OCI-LY3 (cell line): Measurements from ENCODE around the gene TEX14.

Source experiments
- H2AFZ ChIP-seq: fragments of 200-600, 300-600 bp; shearing (Covaris generic); 2 replicates; pipeline ENCODE4 v1.6.0; 2014; ENCODE audit warnings: antibody characterized with exemption, low read depth, low read length
- H3K27ac ChIP-seq: fragments of 200-600, 300-600 bp; sonication (generic); 2 replicates; pipeline ENCODE4 v1.5.1; 2014; ENCODE audit warnings: mild to moderate bottlenecking, low read length, moderate library complexity, mixed read lengths
- H3K27me3 ChIP-seq: fragments of 200-600, 300-600 bp; sonication (generic); 2 replicates; pipeline ENCODE4 v1.6.1; 2014; ENCODE audit warnings: low read depth, low read length, mixed read lengths
- H3K36me3 ChIP-seq: fragments of 200-600, 300-600 bp; sonication (generic); replicated peaks from 2 replicates; pipeline ENCODE3; 2014; ENCODE audit warnings: low read depth, low read length, mixed read lengths
- H3K4me1 ChIP-seq: fragments of 300-600, 200-600 bp; sonication (generic); 2 replicates; pipeline ENCODE4 v1.6.1; 2014; ENCODE audit warnings: low read length, mixed read lengths
- H3K4me2 ChIP-seq: fragments of 200-600, 300-600 bp; sonication (generic); 2 replicates; pipeline ENCODE4 v1.6.1; 2014; ENCODE audit warnings: low read length, mixed read lengths
- H3K4me3 ChIP-seq: fragments of 300-600, 200-600 bp; sonication (generic); 2 replicates; pipeline ENCODE4 v1.5.1; 2014; ENCODE audit warnings: antibody characterized with exemption, mild to moderate bottlenecking, low read length, moderate library complexity
- H3K79me2 ChIP-seq: fragments of 300-600, 200-600 bp; shearing (Covaris generic); 2 replicates; pipeline ENCODE4 v1.6.1; 2014; ENCODE audit warnings: mild to moderate bottlenecking, low read length, mixed read lengths
- H3K9ac ChIP-seq: fragments of 300-600, 200-600 bp; shearing (Covaris generic); 2 replicates; pipeline ENCODE4 v1.6.0; 2014; ENCODE audit warnings: mild to moderate bottlenecking, low read length, moderate library complexity
- H3K9me3 ChIP-seq: fragments of 200-600, 300-600 bp; shearing (Covaris generic); 2 replicates; pipeline ENCODE4 v1.6.1; 2014; ENCODE audit warnings: low read length, mixed read lengths; ENCODE audit not compliant: insufficient read depth
- H4K20me1 ChIP-seq: fragments of 200-600, 300-600 bp; sonication (generic); 2 replicates; pipeline ENCODE4 v1.6.1; 2016; ENCODE audit warnings: low read length, mixed read lengths; ENCODE audit not compliant: insufficient read depth
- CTCF ChIP-seq: fragments of 200-600, 300-600 bp; sonication (generic); IDR thresholded peaks from 2 replicates; pipeline ENCODE4 v1.5.1; 2014; ENCODE audit warnings: antibody characterized with exemption, low read length, low read depth
- EZH2phosphoT487 ChIP-seq: fragments of 200-600 bp; shearing (Covaris generic); IDR thresholded peaks from 2 replicates; pipeline ENCODE4 v1.6.1; 2018; ENCODE audit warnings: antibody characterized with exemption, mixed run types, low read depth

The TEX14 gene

GRCh38 chr17:58537266-58537665 is 154.6 kb downstream of the TEX14 start:
- H3K27me3 ChIP-seq, result peaks cover 25% of the 10 kb centered on the region

DNA sequence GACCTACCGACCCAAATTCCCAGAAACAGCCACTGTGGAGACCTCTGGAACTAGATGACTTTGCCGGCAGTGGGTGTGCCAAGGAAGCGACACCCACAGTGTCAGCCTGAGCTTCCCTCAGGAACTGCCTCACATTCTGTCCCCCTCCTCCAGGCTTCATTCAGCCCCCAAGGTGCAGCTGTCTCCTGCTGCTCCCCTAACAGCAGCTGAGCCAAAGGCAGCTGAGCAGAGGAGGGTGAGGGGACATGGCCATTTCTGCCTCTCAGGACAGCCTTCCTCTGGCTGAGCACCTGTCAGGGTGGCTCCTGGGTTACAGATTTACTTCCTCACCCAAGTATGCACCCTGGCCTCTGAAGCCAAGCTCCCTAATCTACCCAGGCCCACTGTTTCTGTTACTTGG is 155.3 kb downstream of the TEX14 start:
- Histone ChIP-seq H3K9ac (no peak overlapping the region), H3K4me3 (no peak overlapping the region), H3K79me2 (no peaks in the 10 kb centered on the region), H2AFZ (no peak overlapping the region), H3K4me2 (no peak overlapping the region), H3K4me1 (peaks cover 7% of the 10 kb centered on the region; the same call in 1 of the 2 replicates), H3K27me3 (peaks cover 27% of the 10 kb centered on the region), H3K36me3 (no peaks in the 10 kb centered on the region), H3K27ac (no peak overlapping the region), H3K9me3 (no peaks in the 10 kb centered on the region), H4K20me1 (no peaks in the 10 kb centered on the region)
- no peak for TF ChIP-seq EZH2phosphoT487
- TF ChIP-seq CTCF, result no peak

More at GRCh38 chr17:58537266-58537665, 154.6 kb downstream of the TEX14 start:
- no peak overlapping the region for H2AFZ ChIP-seq
- no peaks in the 10 kb centered on the region for H3K79me2 ChIP-seq
- no peaks in the 10 kb centered on the region for H3K9me3 ChIP-seq
- TF ChIP-seq CTCF (no peak), EZH2phosphoT487 (no peak)
- H3K4me1 ChIP-seq, result peaks cover 5% of the 10 kb centered on the region; the same call in 1 of the 2 replicates
- no peaks in the 10 kb centered on the region for H4K20me1 ChIP-seq
- no peaks in the 10 kb centered on the region for H3K36me3 ChIP-seq
- no peak overlapping the region for H3K9ac ChIP-seq
- H3K4me2 ChIP-seq, result no peak overlapping the region
- no peak overlapping the region for H3K27ac ChIP-seq
- no peak overlapping the region for H3K4me3 ChIP-seq

DNA sequence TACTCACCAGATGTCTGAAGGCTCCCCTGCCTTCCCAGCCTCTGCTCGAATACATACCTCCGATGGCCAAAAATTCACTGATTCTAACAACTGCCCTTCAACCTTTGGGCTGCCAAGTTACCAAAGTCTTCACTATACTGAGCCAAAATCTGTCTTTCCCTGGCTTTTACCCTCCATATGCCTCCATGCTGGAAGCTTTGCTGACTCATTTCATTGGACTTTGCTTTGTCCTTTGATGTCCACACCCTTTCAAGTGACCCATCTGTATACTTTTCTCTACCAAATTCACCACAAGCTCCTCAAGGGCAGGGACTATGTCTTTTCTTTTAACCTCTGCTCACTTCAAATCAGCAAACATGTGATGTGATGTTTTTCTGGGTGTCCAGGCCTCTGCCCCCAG is 156.4 kb downstream of the TEX14 start:
- no peaks in the 10 kb centered on the region for H4K20me1 ChIP-seq
- H3K27ac ChIP-seq, result no peak overlapping the region
- H3K9me3 ChIP-seq, result no peaks in the 10 kb centered on the region
- no peaks in the 10 kb centered on the region for H3K79me2 ChIP-seq
- no peak for TF ChIP-seq CTCF
- no peak for TF ChIP-seq EZH2phosphoT487
- no peaks in the 10 kb centered on the region for H3K36me3 ChIP-seq
- H3K4me2 ChIP-seq, result no peak overlapping the region
- peaks cover 12% of the 10 kb centered on the region; the same call in 1 of the 2 replicates for H3K4me1 ChIP-seq
- no peak overlapping the region for H3K4me3 ChIP-seq
- no peak overlapping the region for H2AFZ ChIP-seq
- no peak overlapping the region for H3K9ac ChIP-seq
- peaks cover 32% of the 10 kb centered on the region for H3K27me3 ChIP-seq

DNA sequence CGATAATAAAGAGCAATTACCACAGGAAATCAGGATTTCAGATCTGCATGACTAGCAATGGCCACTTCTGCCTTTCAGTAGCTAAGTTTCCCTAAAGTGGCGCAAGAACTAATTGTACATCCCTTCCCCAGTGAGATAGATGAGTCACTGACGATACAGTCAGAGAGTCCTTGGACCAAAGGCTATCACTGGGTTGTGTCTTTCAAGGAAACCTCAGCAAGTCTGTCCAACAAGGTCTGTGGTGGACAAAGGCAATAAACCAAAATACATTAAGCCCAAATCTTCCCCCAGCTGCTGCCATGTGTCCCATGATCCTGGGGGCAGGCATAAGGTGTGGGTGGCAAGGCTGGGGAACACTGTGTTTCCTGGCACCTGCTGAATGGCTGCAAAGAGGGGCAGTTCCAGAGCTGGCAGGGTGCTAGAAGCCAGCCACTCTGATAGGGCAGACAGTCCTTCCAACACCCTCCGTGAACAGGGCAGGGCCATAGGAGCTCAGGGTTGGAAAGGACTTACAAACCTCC is 156.9 kb downstream of the TEX14 start:
- no peak overlapping the region for H3K27ac ChIP-seq
- no peaks in the 10 kb centered on the region for H4K20me1 ChIP-seq
- H2AFZ ChIP-seq, result no peak overlapping the region
- TF ChIP-seq EZH2phosphoT487 (no peak), CTCF (no peak)
- peaks cover 12% of the 10 kb centered on the region; the same call in 1 of the 2 replicates for H3K4me1 ChIP-seq
- H3K4me2 ChIP-seq, result no peak overlapping the region
- no peaks in the 10 kb centered on the region for H3K79me2 ChIP-seq
- H3K9me3 ChIP-seq, result no peaks in the 10 kb centered on the region
- no peak overlapping the region for H3K4me3 ChIP-seq
- no peaks in the 10 kb centered on the region for H3K36me3 ChIP-seq
- H3K27me3 ChIP-seq, result peaks cover 32% of the 10 kb centered on the region
- no peak overlapping the region for H3K9ac ChIP-seq
